Measurements from ENCODE around the gene ARID3A.

Gene ARID3A

DNA sequence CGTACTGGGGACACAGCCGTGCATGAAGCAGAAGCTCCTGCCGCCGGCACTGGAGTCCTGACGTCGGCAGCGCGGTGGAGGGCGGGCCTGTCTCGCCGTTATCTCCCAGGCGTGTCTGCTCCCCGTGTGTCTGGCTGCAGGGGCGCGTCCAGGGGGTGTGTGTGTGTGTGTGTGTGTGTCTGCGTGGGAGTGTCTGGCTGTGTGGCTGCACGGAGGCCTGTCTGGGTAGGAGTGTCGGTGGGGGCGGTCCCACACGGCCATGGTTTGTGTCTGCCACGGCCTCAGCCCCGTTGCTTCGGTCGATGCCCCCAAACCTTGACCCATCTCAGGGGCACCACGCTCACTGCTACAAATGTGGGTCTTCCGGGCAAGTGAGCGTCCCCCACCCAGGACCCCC, 18.3 kb downstream of the ARID3A start:
- H3K4me1 ChIP-seq (ENCODE audit: control insufficient read depth, insufficient read depth, low read length), result no peaks in the 10 kb centered on the region

DNA sequence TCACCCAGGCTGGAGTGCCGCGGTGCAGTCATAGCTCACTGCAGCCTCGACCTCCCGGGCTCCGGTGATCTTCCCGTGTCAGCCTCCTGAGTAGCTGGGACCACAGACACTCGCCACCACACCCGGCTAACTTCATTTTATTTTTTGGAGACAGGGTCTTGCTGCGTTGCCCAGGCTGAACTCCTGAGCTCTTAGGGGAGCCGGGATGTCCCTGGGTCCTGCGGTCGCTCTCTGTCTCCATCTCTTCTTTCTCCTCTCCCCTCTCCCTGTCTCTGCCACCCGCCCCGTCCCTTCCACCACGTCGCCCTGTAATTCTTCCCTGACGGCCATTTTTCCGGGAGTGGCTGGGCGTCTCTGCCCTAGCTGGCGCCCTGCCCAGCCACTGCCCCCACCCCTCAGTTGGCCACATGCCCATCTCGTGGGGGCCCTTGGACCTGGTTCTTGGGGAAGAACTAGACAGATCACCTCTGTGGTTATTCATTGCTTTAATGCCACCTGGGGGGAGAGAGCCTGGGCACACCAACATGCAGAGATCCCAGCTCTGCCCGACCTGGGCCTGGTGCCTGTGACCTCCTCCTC, 18.9 kb downstream of the ARID3A start:
- no peak overlapping the region for H3K27ac ChIP-seq (ENCODE audit: low read depth, low read length)
- H3K9ac ChIP-seq (ENCODE audit: low read depth, low read length), result no peak overlapping the region
- H3K27me3 ChIP-seq (ENCODE audit: control insufficient read depth, insufficient read depth, low read length), result no peaks in the 10 kb centered on the region
- no peaks in the 10 kb centered on the region for H3K4me1 ChIP-seq (ENCODE audit: control insufficient read depth, insufficient read depth, low read length)
- H3K36me3 ChIP-seq (ENCODE audit: control insufficient read depth, insufficient read depth, low read length), result peaks cover 14% of the 10 kb centered on the region
- H3K4me3 ChIP-seq (ENCODE audit: low read depth, low read length), result no peak overlapping the region
- H3K9me3 ChIP-seq (ENCODE audit: control insufficient read depth, insufficient read depth, low read length), result no peaks in the 10 kb centered on the region

More for the DNA sequence above, 18.3 kb downstream of the ARID3A start:
- no peak overlapping the region for H3K4me3 ChIP-seq (ENCODE audit: low read depth, low read length)
- no peaks in the 10 kb centered on the region for H3K9me3 ChIP-seq (ENCODE audit: control insufficient read depth, insufficient read depth, low read length)
- peaks cover 20% of the 10 kb centered on the region for H3K36me3 ChIP-seq (ENCODE audit: control insufficient read depth, insufficient read depth, low read length)
- no peak overlapping the region for H3K27ac ChIP-seq (ENCODE audit: low read depth, low read length)
- no peak overlapping the region for H3K9ac ChIP-seq (ENCODE audit: low read depth, low read length)
- H3K27me3 ChIP-seq (ENCODE audit: control insufficient read depth, insufficient read depth, low read length), result no peaks in the 10 kb centered on the region

DNA sequence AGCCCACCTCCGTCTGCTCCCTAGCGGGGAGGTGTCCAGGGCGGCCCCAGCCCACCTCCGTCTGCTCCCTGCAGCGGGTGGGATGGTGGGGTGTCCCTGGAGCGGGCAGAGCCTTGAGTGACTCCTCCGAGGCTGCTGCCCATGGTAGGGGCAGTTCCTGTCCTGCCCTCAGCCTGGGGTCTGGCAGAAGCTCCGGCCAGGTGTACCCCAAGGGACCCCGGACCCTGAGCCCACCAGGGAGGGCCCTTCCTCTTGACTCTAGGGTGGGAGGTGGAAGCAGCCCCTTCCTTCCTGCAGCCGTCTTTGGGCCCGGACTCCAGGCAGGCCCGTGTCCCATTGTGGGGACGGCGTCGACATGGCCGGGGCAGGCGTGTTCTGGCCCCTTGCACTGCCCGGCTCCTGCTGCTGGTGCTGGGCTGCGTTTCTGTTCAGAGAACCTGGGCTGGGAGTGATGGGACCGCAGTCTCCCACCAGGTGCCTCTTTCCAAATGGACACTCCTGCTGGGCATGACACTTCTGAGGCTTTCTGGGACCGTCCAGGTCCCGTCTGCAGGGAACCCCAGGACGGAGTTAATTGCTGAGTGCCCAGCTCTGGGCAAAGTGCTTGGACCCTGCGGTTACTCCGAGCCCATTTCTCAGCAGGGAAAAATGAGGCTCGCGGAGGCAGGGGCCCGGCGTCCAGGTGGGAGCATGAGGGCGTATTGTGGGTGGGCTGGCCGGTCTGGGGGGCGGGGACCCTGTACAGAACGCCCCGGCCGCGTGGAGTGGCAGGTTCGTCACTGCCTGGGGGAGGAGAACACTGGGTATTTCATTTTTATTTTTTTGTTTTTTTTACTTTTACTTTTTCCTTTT, 19.8 kb downstream of the ARID3A start:
- no peak overlapping the region for H3K9ac ChIP-seq (ENCODE audit: low read depth, low read length)
- peaks cover 10% of the 10 kb centered on the region for H3K36me3 ChIP-seq (ENCODE audit: control insufficient read depth, insufficient read depth, low read length)
- H3K27me3 ChIP-seq (ENCODE audit: control insufficient read depth, insufficient read depth, low read length), result no peaks in the 10 kb centered on the region
- H3K4me1 ChIP-seq (ENCODE audit: control insufficient read depth, insufficient read depth, low read length), result no peaks in the 10 kb centered on the region
- H3K27ac ChIP-seq (ENCODE audit: low read depth, low read length), result no peak overlapping the region
- no peaks in the 10 kb centered on the region for H3K9me3 ChIP-seq (ENCODE audit: control insufficient read depth, insufficient read depth, low read length)
- no peak overlapping the region for H3K4me3 ChIP-seq (ENCODE audit: low read depth, low read length)

DNA sequence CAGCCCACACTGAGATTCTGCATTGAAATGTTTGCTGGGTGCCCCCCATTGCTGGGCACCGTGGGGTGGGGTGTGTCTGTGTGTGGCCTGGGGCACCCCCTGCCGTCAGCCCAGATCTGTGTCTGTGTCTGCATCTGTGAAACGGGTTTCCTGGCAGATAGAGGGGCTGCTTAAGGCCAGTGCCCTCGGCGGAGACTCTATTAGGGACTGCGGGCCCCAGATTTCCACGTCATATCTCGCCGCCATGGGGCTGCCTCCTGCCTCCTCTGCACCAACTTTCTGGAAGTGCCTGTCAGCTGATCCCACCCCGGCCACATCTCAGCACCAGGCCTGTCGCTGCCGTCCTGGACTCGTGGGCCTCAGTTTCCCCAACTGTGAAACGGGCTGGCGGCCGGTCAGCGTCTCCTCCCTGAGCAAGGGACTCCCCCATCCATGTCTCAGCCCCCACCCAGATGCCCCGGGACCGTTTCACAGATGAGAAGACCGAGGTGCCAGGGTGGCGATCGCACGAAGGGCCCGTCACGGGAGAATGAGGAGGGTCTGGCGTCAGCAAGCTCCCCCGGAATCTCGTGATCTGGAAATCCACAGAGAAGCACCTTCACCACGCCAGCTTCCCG, 21.4 kb downstream of the ARID3A start:
- H3K27ac ChIP-seq (ENCODE audit: low read depth, low read length), result no peak overlapping the region

DNA sequence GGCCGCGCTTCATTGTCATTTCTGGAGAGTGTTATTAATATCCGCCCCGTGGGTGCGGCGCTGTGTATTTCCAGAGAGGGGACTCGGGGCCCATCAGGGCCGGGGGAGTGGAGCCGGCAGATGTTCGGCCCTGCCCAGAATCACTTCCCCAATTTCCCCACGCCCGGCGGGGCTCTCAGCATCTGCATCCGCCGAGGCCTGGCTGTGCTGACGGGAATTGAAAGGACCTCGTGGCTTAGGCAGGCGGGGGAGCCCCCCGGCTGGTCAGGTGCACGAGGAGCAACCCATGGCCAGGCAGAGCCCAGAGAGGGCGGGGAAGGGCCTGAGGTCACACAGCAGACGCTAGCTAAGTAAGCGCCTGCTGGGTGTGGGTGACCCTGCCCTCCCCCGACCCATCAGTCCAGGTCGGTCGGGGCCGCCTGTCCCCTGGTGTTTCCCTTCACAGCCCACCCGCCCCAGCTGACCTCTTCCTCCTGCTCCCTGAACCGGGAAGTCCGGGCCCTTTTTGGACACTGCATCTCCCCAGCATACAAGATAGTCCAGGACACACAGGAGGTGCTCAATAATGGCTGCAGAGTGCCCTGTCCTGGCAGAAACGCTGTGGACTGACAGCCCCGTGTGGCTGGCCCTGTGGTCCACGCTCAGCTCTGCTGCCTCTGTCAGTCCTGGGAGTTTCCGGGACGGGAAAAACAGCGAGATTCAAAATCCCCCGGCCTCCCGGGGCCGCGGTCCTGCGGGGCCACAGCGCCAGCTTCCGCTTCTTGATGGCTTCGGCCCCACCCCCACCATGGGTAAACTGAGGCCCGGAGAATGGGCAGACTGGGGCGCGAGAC, 22.1 kb downstream of the ARID3A start:
- no peak overlapping the region for H3K4me3 ChIP-seq (ENCODE audit: low read depth, low read length)
- H3K9ac ChIP-seq (ENCODE audit: low read depth, low read length), result no peak overlapping the region
- H3K27me3 ChIP-seq (ENCODE audit: control insufficient read depth, insufficient read depth, low read length), result no peaks in the 10 kb centered on the region
- no peaks in the 10 kb centered on the region for H3K9me3 ChIP-seq (ENCODE audit: control insufficient read depth, insufficient read depth, low read length)
- H3K4me1 ChIP-seq (ENCODE audit: control insufficient read depth, insufficient read depth, low read length), result peaks cover 4% of the 10 kb centered on the region
- peaks cover under 1% of the 10 kb centered on the region for H3K36me3 ChIP-seq (ENCODE audit: control insufficient read depth, insufficient read depth, low read length)
- H3K27ac ChIP-seq (ENCODE audit: low read depth, low read length), result no peak overlapping the region

More for the DNA sequence above, 21.4 kb downstream of the ARID3A start:
- Histone ChIP-seq H3K9ac (ENCODE audit: low read depth, low read length) (no peak overlapping the region), H3K4me3 (ENCODE audit: low read depth, low read length) (no peak overlapping the region), H3K4me1 (ENCODE audit: control insufficient read depth, insufficient read depth, low read length) (no peaks in the 10 kb centered on the region), H3K36me3 (ENCODE audit: control insufficient read depth, insufficient read depth, low read length) (peaks cover 5% of the 10 kb centered on the region), H3K9me3 (ENCODE audit: control insufficient read depth, insufficient read depth, low read length) (no peaks in the 10 kb centered on the region), H3K27me3 (ENCODE audit: control insufficient read depth, insufficient read depth, low read length) (no peaks in the 10 kb centered on the region)

DNA sequence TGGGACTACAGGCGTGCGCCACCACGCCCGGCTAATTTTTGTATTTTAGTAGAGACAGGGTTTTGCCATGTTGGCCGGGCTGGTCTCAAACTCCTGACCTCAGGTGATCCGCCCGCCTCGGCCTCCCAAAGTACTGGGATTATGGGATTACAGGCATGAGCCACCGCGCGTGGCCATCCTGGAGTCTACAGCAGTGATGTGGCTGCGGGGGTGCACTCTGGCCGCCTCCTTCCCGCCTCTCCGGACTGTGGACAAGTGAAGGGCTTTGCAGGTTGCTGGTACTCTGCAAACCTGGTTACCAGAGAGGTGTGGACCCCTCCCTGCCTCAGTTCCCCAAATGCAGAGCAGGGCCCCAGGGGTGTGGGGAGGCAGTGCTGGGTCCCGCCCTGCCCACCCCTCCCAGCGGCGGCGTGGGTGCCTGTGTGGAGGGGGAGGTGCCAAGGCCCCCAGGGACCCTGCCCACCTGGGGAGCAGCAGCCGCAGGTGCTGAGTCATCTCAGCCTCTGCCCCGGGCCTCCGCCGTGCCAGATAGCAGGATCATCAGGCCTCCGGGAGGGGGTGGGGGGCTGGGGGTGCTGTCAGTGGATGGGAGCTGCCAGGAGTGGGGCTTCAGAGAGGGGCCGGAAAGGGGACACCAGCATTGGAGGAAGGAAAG, 23.1 kb downstream of the ARID3A start:
- Histone ChIP-seq H3K9me3 (ENCODE audit: control insufficient read depth, insufficient read depth, low read length) (no peaks in the 10 kb centered on the region), H3K27me3 (ENCODE audit: control insufficient read depth, insufficient read depth, low read length) (no peaks in the 10 kb centered on the region), H3K36me3 (ENCODE audit: control insufficient read depth, insufficient read depth, low read length) (no peaks in the 10 kb centered on the region; the same call in 1 of the 2 replicates), H3K9ac (ENCODE audit: low read depth, low read length) (no peak overlapping the region), H3K4me1 (ENCODE audit: control insufficient read depth, insufficient read depth, low read length) (peaks cover 11% of the 10 kb centered on the region), H3K27ac (ENCODE audit: low read depth, low read length) (no peak overlapping the region), H3K4me3 (ENCODE audit: low read depth, low read length) (no peak overlapping the region)

DNA sequence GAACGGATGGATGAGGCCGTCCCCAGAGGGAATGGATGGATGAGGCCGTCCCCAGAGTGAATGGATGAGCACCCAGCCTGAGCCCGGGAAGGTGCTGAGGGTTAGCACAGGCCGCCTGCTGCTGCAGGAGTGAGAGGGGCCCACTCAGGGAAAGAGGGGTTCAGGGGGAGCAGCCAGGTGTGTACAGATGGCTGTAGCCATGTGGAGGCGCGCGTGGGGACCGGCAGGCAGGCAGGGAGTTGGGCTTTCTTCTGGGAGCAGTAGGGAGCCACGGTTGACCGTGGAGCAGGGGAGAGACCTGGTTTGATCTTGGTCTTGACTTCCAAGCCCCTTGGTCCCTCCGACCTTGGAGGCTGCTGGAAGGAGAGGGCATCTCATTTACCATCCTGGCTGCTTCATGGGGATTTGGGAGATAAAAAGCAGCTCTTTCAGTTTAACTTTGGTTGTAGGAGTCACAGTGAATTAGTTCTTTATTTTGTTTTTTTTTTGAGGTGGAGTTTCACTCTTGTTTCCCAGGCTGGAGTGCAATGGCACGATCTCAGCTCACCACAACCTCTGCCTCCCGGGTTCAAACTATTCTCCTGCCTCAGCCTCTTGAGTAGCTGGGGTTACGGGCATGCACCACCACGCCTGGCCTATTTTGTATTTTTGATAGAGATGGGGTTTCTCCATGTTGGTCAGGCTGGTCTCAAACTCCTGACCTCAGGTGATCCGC, 24.7 kb downstream of the ARID3A start:
- H3K9me3 ChIP-seq (ENCODE audit: control insufficient read depth, insufficient read depth, low read length), result no peaks in the 10 kb centered on the region
- H3K27ac ChIP-seq (ENCODE audit: low read depth, low read length), result no peak overlapping the region
- no peaks in the 10 kb centered on the region for H3K27me3 ChIP-seq (ENCODE audit: control insufficient read depth, insufficient read depth, low read length)
- H3K9ac ChIP-seq (ENCODE audit: low read depth, low read length), result no peak overlapping the region
- H3K4me3 ChIP-seq (ENCODE audit: low read depth, low read length), result no peak overlapping the region
- peaks cover 11% of the 10 kb centered on the region for H3K4me1 ChIP-seq (ENCODE audit: control insufficient read depth, insufficient read depth, low read length)
- H3K36me3 ChIP-seq (ENCODE audit: control insufficient read depth, insufficient read depth, low read length), result no peaks in the 10 kb centered on the region

DNA sequence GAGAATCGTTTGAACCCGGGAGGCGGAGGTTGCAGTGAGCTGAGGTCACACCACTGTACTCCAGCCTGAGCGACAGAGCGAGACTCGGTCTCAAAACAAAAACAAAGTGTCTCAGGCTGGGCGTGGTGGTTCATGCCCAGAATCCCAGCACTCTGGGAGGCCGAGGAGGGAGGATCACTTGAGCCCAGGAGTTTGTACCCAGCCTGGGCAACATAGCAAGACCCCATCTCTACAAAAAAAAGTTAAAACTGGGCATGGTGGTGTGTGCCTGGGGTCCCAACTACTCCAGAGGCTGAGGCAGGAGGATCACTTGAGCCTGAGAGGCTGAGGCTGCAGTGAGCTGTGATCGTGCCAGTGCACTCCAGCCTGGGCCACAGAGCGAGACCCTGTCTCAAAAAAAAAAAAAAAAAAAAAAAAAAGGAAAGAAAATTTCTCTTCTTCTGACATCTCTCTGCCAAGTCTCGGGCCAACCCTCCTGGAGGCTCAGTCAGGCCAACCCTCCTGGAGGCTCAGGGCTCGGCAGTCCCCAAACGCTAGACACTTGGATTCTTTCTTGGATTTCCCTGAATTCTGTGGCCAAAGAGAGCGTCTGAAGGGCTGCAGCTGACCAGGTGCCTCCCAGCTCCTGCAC, 26.3 kb downstream of the ARID3A start:
- peak overlapping the region; percentile 78 for H3K27ac ChIP-seq (ENCODE audit: low read depth, low read length)
- H3K27me3 ChIP-seq (ENCODE audit: control insufficient read depth, insufficient read depth, low read length), result no peaks in the 10 kb centered on the region
- H3K36me3 ChIP-seq (ENCODE audit: control insufficient read depth, insufficient read depth, low read length), result no peaks in the 10 kb centered on the region
- no peaks in the 10 kb centered on the region for H3K9me3 ChIP-seq (ENCODE audit: control insufficient read depth, insufficient read depth, low read length)
- H3K4me3 ChIP-seq (ENCODE audit: low read depth, low read length), result no peak overlapping the region
- no peak overlapping the region for H3K9ac ChIP-seq (ENCODE audit: low read depth, low read length)
- peaks cover 18% of the 10 kb centered on the region for H3K4me1 ChIP-seq (ENCODE audit: control insufficient read depth, insufficient read depth, low read length)

DNA sequence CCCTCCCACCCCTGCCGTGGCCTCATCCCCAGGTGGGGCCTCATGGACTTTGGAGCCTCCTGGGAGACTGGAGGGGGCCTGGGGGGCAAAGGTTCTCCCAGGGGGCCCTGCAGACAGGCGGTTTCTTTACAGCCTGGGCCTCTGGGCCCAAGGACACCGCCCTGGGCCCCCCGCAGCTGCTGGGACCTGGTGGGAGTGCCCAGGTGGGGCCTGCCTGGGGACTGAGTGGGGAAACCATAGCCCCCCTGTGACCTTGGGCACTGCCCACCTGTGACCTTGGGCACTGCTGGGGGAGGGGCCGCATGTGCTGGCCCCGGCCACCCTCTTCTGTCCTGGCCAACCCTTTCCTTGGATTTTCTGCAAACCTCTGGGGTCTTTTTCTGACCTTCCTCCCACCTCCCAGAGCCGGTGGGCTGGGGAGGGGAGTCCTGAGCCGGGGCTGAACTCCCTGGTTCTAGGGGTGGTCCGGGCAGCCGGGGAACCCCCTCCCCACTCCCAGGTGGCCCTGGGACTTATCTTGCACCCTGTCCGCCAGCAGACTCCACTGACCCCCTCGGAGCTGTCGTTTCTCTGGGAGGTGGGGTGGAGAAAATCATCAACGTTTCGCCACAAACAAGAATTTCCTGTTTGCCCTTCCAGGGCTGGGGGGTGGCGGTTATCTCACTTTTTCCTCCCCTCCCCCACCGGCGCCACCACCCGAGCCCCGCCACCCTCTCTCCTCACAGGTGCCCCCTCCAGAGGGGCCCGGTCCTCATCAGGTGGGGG, 27.0 kb downstream of the ARID3A start:
- Histone ChIP-seq H3K36me3 (ENCODE audit: control insufficient read depth, insufficient read depth, low read length) (no peaks in the 10 kb centered on the region), H3K4me3 (ENCODE audit: low read depth, low read length) (no peak overlapping the region; the same call in 1 of the 2 replicates), H3K9me3 (ENCODE audit: control insufficient read depth, insufficient read depth, low read length) (no peaks in the 10 kb centered on the region), H3K27ac (ENCODE audit: low read depth, low read length) (peak overlapping the region; percentile 78), H3K4me1 (ENCODE audit: control insufficient read depth, insufficient read depth, low read length) (peaks cover 18% of the 10 kb centered on the region), H3K27me3 (ENCODE audit: control insufficient read depth, insufficient read depth, low read length) (no peaks in the 10 kb centered on the region), H3K9ac (ENCODE audit: low read depth, low read length) (no peak overlapping the region)

All from HUES48 (cell line).